CD4-positive, alpha-beta T cell treated with Interleukin-15 for 1 hour (primary cell): ENCODE measurements around the gene LRP4.
A peak's percentile ranks its signal among the peaks of the same experiment; 100 is the strongest.
"Not testable (repeated sequence)": the region's sequence is repeated elsewhere in the genome, so short reads cannot be mapped to it uniquely, and the experiment has no call there.

Experiments used
- DNase-seq: peaks from one replicate; pipeline ENCODE4 v3.0.0-alpha.2; 2020

The LRP4 gene, protein sequence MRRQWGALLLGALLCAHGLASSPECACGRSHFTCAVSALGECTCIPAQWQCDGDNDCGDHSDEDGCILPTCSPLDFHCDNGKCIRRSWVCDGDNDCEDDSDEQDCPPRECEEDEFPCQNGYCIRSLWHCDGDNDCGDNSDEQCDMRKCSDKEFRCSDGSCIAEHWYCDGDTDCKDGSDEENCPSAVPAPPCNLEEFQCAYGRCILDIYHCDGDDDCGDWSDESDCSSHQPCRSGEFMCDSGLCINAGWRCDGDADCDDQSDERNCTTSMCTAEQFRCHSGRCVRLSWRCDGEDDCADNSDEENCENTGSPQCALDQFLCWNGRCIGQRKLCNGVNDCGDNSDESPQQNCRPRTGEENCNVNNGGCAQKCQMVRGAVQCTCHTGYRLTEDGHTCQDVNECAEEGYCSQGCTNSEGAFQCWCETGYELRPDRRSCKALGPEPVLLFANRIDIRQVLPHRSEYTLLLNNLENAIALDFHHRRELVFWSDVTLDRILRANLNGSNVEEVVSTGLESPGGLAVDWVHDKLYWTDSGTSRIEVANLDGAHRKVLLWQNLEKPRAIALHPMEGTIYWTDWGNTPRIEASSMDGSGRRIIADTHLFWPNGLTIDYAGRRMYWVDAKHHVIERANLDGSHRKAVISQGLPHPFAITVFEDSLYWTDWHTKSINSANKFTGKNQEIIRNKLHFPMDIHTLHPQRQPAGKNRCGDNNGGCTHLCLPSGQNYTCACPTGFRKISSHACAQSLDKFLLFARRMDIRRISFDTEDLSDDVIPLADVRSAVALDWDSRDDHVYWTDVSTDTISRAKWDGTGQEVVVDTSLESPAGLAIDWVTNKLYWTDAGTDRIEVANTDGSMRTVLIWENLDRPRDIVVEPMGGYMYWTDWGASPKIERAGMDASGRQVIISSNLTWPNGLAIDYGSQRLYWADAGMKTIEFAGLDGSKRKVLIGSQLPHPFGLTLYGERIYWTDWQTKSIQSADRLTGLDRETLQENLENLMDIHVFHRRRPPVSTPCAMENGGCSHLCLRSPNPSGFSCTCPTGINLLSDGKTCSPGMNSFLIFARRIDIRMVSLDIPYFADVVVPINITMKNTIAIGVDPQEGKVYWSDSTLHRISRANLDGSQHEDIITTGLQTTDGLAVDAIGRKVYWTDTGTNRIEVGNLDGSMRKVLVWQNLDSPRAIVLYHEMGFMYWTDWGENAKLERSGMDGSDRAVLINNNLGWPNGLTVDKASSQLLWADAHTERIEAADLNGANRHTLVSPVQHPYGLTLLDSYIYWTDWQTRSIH (N-terminal part only)

GRCh38 chr11:46918083-46918787 is at the start of gene LRP4:
Gene LRP4 (minus strand): TSS chr11:46918550. CDS start chr11:46918379, 171 bp downstream.
- DNase-seq, result no peak

DNA sequence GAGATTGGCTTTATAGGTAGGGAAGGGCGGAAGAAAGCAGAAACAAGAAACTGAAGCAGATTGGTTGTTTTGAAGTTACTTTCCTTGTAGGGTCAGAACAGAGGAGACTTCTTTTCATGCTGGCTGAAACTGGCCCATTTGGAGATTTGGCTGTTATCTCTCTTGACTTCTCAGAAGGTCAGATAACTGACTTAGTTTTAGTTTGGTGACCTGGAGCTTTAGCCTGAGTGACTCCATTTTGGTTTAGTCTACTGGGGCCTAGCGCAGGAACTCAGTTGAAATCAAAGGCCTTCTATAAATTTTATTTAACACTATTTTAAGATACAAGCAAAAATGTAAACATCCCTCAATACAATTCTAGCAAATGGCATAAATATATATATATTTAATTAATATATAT is 49.6 kb upstream of the LRP4 start:
- no peak for DNase-seq

- DNase-seq, result no peak
Measured at GRCh38 chr11:46966773-46967172, 48.4 kb upstream of the LRP4 start.

GRCh38 chr11:46963844-46964243 is 45.5 kb upstream of the LRP4 start:
- DNase-seq, result no peak

DNA sequence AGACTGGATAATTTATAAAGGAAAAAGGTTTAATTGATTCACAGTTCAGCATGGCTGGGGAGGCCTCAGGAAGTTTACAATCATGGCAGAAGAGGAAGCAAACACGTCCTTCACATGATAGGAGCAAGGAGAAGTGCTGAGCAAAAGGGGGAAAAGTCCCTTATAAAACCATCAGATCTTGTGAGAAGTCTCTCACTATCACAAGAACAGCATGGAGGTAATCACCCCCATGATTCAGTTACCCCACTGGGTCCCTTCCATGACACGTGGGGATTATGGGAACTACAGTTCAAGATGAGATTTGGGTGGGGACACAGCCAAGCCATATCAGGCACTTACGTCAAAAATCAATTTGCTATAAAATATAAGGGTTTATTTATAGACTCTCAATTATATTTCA is 43.5 kb upstream of the LRP4 start:
- DNase-seq, result not testable (repeated sequence)

DNA sequence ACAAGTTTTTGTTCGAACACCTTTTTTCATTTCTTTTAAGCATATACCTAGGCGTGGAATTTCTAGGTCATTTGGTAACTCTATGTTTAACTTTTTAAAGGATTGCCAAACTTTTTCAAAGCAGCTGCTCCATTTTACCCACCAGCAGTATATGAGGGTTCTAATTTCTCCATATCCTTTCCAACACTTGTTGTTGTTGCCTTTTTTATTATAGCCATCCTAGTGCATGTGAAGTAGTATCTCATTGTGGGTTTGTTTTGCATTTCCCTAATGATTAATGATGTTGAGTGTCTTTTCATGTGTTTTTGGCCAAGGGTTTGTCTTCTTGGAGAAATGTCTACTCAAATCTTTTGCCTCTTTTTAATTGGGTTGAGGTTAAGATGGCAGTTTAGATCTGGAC is 42.7 kb upstream of the LRP4 start:
- no peak for DNase-seq

DNA sequence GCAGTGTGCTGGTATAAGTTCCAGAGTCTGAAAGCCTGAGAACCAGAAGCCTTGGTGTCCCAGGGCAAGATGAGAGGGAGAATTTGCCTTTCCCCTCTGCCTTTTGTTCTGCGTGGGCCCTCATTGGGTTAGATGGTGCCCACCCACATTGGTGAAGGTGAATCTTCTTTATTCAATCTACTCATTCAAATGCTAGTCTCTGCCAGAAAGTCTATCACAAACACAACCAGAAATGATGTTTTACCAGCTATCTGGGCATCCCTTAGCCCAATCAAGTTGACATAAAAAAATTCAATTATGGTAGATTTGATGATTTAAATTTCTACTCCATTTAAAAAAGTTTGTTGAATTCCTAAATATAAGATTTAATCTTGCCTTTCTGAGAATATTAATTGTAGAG is 40.4 kb upstream of the LRP4 start:
- no peak for DNase-seq

- DNase-seq, result no peak
Measured at GRCh38 chr11:46953093-46953492, 34.7 kb upstream of the LRP4 start.

DNA sequence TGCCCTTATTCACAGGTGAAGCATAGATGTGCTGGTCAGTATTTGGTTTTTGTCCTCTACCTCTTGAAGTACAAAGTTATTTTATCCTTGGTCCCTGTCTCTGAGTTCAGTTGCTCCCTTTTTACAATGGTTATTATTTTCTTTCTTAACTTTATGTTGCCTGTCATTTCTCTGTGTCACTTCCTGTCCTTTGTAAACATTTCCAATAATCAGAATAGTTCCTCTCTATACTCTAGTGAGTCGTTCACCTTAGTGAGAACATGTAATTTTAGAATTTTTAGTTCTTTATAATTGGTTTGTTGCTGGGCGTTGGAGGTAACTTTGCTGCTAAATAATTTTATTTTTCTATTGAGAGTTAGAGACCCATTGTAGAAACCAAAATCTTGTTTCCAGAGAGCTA is 34.2 kb upstream of the LRP4 start:
- DNase-seq, result no peak

DNA sequence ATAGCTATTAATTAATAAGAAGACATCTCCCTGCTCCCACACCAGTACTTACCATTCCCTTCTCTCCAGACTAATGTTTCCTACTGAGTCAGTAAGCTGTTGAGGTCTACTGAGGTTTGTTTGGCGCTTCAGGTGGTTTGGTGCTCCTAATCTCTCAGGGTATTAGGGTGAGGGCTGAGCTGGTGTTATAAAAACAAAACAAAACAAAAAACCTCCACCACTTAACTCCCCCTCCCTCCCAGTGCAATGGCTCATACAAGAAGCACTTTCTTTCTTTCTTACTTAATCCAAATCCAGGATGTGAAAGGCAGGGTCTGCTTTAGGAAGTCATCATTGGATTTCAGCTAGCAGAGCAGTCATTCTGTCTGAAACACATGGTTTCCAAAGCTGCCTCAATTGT is 33.5 kb upstream of the LRP4 start:
- no peak for DNase-seq

GRCh38 chr11:46949297-46949696 is 30.9 kb upstream of the LRP4 start:
- no peak for DNase-seq

GRCh38 chr11:46948378-46949131 is 30.2 kb upstream of the LRP4 start:
- no peak for DNase-seq

DNA sequence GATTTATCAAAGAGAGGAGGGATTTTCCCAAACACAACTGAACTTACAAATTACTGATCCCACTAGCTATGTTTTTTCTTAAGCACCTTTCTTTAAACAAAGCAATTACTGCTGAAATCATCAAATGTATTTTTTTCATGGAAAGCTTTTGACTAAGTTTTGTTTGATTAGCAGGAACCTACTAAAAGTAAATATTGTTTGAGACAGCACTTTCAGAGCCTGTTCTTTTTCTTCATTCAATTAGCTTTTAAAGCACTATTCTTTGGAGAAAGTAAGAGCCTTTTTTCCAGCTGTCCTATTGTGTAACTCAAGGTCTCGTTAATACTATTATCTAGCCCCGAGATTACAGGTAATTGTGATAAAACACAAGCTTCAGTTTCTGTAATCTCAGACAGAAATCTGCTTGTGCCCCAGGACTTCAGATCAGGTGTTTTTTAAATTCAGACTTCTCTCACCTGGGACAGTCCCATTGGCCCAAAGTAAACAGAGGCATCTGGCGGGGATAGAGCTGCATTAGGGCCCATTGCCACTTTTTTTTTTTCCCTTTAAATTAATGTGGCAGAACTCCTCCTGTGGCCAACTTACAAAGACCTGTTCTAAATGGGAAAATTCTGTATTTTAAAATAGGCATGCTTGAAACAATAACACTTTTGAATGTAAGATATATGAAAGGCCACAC is 29.2 kb upstream of the LRP4 start:
- DNase-seq, result no peak

GRCh38 chr11:46944356-46945075 is 26.2 kb upstream of the LRP4 start:
- no peak for DNase-seq

DNA sequence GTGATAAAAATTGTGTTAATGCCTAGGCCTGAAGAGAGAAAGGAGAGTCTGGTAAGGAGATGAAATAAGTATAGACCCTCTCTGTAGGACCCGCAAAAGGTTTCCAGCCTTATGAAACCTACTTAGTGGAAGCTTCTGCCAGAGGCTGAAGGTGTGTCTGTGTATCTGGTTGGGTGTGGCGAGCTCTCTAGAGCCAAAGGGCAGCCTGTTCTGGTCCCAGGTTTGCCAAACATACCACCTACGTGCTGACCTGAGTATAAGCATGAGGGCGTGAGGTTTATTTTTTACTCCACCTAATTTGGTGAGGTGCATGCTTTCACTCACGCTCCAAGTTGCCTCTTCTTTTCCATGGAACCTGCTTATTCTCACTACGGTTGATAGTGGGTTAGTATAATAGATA is 23.8 kb upstream of the LRP4 start:
- DNase-seq, result no peak

GRCh38 chr11:46936138-46937110 is 18.1 kb upstream of the LRP4 start, which contains the start of gene CSTPP1:
Gene CSTPP1 (plus strand): TSS chr11:46936761. CDS start chr11:46936806, 45 bp downstream.
- DNase-seq, result peak; percentile 90

DNA sequence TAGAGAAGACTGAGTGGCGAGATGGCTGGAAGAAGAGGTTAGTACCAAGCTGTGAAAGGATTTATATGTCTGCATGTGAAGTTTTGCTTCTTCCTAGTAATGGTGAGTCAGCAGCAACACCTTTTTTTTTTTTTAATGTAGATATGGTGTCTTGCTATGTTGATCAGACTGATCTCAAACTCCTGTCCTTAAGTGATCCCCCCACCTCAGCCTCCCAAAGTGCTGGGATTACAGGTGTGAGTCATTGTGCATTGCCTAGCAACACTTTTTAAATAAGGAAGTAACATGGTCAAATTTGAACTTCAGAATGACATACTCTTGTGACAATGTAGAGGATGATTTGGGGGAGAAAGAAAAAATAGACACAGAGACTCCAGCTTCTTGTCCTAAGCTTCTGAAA is 11.7 kb upstream of the LRP4 start:
- DNase-seq, result no peak

DNA sequence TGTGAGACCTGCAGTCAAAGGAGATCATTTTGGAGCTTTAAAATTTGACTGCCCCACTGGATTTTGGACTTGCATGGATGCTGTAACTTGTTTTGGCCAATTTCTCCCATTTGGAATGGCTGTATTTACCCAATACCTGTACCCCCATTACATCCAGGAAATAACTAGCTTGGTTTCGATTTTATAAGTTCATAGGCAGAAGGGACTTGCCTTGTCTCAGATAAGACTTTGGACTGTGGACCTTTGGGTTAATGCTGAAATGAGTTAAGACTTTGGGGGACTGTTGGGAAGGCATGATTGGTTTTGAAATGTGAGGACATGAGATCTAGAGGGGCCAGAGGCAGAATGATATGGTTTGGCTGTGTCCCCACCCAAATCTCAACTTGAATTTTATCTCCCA is 10.4 kb upstream of the LRP4 start:
- DNase-seq, result not testable (repeated sequence)

- not testable (repeated sequence) for DNase-seq
Measured at GRCh38 chr11:46927928-46928327, 9.6 kb upstream of the LRP4 start.
